GM19351 (cell line): ENCODE results near the gene BMPR1B.
"Not testable (repeated sequence)": the region's sequence is repeated elsewhere in the genome, so short reads cannot be mapped to it uniquely, and the experiment has no call there.

Experiments used
- ATAC-seq: cut with Tn5 transposase; IDR thresholded peaks from one replicate; pipeline ENCODE4 v1.9.1; 2021; ENCODE audit warnings: mild to moderate bottlenecking, moderate library complexity; ENCODE audit not compliant: unreplicated experiment

The BMPR1B gene

DNA sequence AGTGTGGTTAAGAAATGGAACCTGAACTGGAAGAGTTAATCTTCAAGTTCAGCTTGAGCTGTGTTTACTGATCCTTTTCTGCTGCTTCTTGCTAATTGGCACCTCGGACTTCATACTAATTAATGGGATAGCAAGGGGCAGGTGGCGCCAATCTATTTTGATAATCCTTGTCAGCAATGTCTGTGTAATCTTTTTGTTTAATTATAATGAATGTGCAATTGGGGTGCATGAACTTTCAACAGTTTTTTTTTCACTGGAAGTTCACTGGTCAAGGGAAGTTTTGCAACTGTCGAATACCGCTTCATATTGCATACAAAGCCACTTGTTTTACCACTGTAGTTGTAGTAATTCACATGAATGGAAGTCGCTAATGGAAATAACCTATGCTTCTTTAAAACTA, 261.0 kb downstream of the BMPR1B start:
- ATAC-seq: no peak

GRCh38 chr4:95020521-95020920, 262.8 kb downstream of the BMPR1B start:
- ATAC-seq: no peak

DNA sequence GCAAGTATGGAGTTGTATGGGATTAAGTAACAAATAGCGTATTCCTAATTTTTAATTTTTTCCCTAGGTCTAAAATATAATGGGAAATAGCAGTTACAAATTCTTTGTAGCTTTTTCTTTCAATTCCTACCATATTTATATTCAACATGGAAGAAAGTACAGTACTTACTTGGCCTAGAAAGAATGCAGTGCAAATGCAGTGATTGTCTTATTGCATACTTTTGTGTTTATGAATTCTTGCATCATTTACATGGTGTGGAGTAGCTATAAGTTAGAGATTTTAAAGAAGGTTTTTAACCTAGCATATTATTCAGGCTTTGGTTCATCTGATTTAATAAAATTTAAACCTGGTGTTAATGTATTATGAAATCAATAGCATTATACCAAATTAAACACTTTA, 263.3 kb downstream of the BMPR1B start:
- ATAC-seq: no peak

DNA sequence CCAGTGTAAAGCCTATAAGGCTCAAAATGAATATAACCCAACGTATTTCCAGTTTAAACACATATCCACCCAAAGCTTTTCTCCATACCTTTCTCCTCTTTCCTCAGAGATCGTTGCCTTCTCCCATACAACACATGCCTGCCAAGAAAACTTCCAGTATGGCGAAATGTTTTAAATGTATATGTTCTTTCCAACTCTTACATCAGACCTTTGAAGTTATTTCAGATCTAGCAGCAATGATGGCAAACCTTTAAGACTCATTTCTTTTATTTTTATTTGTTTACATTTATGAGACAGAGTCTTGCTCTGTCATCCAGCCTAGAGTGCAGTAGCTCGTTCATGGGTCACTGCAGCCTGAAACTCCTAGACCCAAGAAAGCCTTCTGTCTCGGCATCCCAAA, 265.4 kb downstream of the BMPR1B start:
- ATAC-seq: no peak

DNA sequence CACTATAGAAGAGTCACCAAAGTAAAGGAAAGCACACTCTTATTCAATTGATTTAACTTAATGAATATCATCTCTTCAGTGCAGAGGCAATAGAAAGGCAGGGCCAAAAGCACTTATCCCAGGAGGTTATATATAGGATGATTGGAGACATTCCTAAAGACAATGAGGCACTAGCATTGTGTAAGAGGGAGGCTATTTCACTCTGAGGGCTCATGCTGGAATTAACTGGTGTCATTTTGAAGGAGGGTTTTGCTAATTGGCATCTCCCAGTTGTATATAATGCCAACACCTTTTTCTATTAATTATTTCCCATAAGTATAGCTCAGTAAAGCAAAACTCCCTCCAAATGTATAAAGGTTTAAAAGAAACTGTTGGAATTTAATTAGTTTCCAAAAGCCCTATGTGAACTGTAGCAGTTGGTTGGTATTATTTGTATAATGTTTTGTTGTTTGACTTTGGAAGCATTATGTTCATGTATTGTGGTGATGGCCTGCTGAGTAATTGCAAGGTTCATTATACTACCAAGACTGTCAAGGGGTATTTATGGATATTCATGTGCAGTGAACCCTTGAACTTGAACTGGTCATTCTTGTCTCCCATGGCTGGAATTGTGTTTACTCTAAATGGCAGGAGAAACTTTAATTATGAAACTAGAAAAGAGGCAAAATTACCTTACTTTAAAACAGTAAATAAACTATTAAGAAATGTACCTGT, 270.3 kb downstream of the BMPR1B start:
- ATAC-seq: no peak

DNA sequence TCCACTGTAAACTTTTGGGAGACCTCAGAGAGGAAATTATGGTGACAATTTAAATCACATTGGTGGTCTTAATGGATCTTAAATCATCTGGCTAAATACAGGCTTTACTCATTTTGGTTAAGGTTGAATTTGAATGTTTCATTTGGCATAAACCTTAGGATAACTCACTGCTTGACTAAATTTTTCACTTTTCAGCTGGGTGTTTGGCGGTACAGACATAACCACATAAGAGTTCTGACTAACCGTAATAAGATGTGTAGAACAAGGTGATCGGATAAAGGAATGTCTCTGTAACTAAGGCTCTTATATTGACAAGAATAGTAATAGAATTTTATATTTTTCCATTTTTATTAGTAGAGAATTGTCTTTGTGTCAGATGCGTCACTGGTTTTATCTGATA, 281.0 kb downstream of the BMPR1B start:
- ATAC-seq: no peak

DNA sequence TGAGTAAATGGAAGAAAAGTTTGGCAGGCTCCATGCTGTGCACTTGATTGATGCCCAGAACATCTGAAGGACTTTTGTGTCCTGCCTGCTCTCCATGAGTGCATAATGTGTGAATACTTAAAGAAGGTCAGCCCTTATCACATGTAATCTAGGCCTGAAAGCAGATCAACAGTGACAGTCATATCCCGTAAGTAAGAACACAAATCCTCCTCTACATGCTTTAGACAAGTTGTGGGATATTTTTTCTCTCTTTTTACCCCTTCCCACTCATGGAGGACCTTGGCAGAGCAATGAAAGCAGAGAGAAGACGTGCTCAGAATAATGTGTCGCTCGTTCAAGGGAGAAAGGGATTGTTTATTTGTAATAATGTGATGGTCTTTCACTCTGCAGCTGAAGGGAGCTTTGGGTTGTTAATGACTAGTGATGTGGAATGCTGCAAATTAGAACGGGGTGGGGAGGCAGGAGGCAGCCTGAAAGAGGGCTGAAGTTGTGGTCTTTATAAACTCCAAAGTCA, 286.6 kb downstream of the BMPR1B start:
- ATAC-seq: no peak

GRCh38 chr4:95045429-95045828, 287.7 kb downstream of the BMPR1B start:
- ATAC-seq: no peak

GRCh38 chr4:95048296-95048695, 290.5 kb downstream of the BMPR1B start:
- ATAC-seq: no peak

DNA sequence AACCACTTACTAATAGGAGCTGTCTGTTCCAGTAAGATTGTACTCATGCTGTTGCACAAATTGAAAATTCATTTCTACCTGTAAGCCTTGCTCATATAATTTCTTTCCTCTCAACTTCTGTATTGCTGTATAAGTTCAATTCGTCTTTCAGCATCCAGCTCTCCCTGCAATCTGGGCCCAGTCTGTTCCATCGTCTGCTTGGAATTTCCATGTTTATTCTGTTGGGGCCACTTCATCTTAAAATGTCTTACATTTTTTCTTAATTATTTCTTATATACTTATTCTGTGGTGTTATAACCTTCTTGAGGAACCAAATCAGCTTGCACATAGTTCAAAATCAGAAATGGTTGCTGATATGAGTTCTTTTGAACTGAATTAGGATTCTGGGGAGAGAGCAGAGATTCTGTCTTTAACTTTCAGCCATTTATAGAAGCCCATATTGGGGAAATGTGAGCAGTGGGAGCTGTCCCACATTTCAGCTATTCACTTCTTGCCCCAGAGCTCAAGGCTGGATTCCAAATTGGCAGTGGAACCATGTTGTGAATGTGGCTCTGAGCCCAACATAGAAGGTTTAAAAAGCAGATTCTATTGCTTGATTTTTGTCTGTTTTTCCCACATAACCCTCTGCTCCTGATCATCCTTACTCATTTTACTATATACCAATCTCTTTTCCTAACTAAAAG, 291.9 kb downstream of the BMPR1B start:
- no peak for ATAC-seq

- no peak for ATAC-seq
Measured at GRCh38 chr4:95050980-95051701, 293.4 kb downstream of the BMPR1B start.

- ATAC-seq: no peak
Measured at GRCh38 chr4:95051702-95052020, 293.9 kb downstream of the BMPR1B start.

GRCh38 chr4:95058991-95059390, 301.2 kb downstream of the BMPR1B start:
- no peak for ATAC-seq

DNA sequence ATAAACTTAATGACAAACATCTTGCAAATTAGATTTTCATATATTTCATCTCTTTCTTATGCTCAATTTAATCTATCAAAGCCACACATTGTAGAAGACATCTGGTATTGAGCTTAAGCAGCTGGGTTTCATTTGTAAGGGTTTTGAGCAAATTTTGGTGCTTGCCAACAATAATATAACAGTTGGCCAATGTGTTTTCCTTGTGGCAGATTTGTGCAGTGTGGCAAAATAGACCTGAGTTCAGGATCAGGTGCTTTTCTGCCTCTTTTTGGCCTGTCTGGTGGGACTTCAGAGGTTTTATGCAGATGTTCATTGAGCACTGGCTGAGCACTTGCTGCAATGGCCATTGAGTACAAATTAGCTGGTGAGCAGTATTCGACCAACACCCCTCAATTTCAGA, 301.9 kb downstream of the BMPR1B start:
- ATAC-seq: no peak

- no peak for ATAC-seq
Measured at GRCh38 chr4:95061220-95061619, 303.5 kb downstream of the BMPR1B start.

- ATAC-seq: not testable (repeated sequence)
Measured at GRCh38 chr4:95061801-95062200, 304.0 kb downstream of the BMPR1B start.

DNA sequence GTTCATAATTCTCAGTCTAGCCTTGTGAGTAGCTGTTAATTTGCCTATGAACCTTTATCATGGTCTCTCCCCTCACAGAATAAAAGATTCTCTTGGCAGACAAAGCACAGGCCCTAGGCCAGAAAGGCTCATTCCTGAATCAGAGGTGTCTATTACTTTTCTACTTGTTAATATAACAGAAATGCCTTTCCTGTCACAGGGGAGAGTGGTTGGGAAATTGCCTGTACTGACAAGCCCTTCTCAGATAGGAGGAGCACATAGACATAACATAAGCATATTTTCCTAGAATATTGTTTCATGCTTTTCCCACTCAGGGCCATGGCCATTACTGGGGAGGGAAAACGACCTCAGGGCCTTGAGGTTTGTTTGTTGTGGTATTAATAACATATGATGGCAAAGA, 308.3 kb downstream of the BMPR1B start:
- ATAC-seq: no peak

DNA sequence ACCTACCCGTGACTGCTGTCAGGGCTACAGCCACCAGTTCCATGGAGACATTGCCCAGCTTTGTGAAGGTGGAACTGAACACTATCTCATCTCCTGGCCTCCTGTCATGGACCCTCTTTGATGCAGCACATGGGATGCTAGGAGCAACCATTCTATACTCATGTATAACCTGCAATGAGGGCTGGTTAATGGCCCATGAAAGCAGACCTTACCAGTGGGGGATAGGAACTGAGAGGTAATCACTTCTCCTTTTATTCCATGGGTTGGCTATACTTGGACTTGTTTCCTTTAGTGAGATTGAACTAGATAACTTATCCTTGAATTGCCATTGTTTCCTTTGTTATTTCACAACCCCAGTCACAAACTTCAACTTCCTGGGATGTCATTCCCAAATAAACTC, 310.6 kb downstream of the BMPR1B start:
- ATAC-seq: no peak

DNA sequence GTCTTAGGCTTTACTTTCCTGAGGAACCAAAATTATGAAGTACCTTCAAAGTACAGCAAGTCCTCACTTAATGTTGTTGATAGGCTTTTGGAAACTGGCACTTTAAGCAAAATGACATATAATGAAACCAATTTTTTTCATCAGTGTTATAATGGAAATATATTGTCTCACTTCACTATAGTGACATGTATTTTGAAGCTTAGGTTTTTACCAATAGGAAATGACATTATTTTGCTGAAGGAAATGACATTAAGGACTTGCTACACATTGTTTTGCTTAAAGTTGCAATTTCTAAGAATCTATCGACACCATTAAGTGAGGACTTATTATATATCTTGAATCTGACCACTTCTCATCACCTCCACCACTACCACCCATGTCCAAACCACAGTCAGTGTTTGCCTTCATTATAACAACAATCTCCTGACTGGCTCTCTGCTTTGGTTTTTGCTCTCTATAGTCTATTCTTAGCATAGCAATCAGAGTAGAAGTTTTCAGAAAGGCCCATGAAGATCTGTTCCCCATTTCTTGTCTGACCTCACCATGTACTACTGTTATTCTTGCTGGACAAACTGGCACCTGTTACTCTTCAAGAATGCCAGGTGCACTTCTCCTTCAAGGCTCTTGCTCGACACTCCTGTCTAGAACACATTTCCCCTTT, 311.2 kb downstream of the BMPR1B start:
- ATAC-seq: no peak

- no peak for ATAC-seq
Measured at GRCh38 chr4:95071851-95072250, 314.1 kb downstream of the BMPR1B start.

GRCh38 chr4:95073646-95074045, 315.9 kb downstream of the BMPR1B start:
- ATAC-seq: no peak
